Measurements from ENCODE around the gene SYCP2L. TPM values are rescaled to one million over a fixed set of nuclear protein-coding genes. Genes with fewer than 3 reads are reported as not detected.

The SYCP2L gene
- polyA plus RNA-seq, 1 donor (not counting 4 experiments of a cell fraction or from before 2014, with no cell fraction given) = 1.3 TPM

DNA sequence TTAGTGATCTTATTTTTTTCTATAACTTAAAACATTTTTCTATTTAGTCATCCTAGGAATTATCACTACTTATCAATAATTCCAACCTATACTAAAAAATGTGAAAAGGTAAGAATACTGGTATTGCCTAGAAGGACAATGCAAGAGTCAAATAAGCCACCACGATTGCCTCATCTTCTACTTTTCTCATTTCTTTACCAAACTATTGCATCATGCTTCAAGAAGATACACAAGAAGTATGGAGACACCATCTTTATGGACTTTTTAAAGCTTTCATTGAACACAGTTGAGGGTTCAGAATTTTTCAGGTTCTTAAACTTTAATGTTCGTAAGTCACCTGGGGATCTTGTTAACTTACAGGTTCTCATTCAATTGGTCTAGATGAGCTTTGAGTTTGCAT is 131.4 kb downstream of the SYCP2L start:
- no peaks in the 10 kb centered on the region for H3K9me1 ChIP-seq (ENCODE audit: control insufficient read depth, extremely low read depth, insufficient read depth, low read length)
- FAIRE-seq (no peak), DNase-seq (ENCODE audit: low read depth, low spot score) (no peak)
- no peaks in the 10 kb centered on the region for H3K79me2 ChIP-seq (ENCODE audit: control insufficient read depth, insufficient read depth, low read length)
- no peaks in the 10 kb centered on the region for H3K4me1 ChIP-seq (ENCODE audit: control insufficient read depth, extremely low read depth, insufficient read depth, low read length)
- dilution Hi-C loops (cut with MboI; ENCODE audit: extremely low pct_ligation_motif_present, low sequenced_read_pairs) = no loop called here
- no peak overlapping the region for H2AFZ ChIP-seq (ENCODE audit: control insufficient read depth, low read length)
- no peak overlapping the region for H3K4me3 ChIP-seq (ENCODE audit: control insufficient read depth in 2 of 3, extremely low read depth in 1 of 3, insufficient read depth in 2 of 3, low read depth in 1 of 3, low read length in 3 of 3)
- no peaks in the 10 kb centered on the region for H3K36me3 ChIP-seq (ENCODE audit: control insufficient read depth in 2 of 2, extremely low read depth in 1 of 2, insufficient read depth in 2 of 2, low read length in 2 of 2)
- H3K4me2 ChIP-seq (ENCODE audit: control insufficient read depth, extremely low read depth, insufficient read depth, low read depth, low read length) = no peak overlapping the region
- TF ChIP-seq, protein P1, sequence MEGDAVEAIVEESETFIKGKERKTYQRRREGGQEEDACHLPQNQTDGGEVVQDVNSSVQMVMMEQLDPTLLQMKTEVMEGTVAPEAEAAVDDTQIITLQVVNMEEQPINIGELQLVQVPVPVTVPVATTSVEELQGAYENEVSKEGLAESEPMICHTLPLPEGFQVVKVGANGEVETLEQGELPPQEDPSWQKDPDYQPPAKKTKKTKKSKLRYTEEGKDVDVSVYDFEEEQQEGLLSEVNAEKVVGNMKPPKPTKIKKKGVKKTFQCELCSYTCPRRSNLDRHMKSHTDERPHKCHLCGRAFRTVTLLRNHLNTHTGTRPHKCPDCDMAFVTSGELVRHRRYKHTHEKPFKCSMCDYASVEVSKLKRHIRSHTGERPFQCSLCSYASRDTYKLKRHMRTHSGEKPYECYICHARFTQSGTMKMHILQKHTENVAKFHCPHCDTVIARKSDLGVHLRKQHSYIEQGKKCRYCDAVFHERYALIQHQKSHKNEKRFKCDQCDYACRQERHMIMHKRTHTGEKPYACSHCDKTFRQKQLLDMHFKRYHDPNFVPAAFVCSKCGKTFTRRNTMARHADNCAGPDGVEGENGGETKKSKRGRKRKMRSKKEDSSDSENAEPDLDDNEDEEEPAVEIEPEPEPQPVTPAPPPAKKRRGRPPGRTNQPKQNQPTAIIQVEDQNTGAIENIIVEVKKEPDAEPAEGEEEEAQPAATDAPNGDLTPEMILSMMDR (optimal IDR thresholded peaks at IDR 0.05 in 1 of 3, IDR thresholded peaks at IDR 0.05 in 1 of 3, conservative IDR thresholded peaks at IDR 0.05 in 1 of 3; ENCODE audit: extremely low read depth in 1 of 3, insufficient read depth in 2 of 3, low read length in 3 of 3) = no peak
- no peak for TF ChIP-seq EZH2 (IDR thresholded peaks at IDR 0.05; ENCODE audit: low read length)
- H3K9me3 ChIP-seq (ENCODE audit: control insufficient read depth, low read depth, low read length) = no peaks in the 10 kb centered on the region
- H3K27ac ChIP-seq (ENCODE audit: control insufficient read depth, insufficient read depth, low read length) = no peak overlapping the region
- H3K27me3 ChIP-seq (ENCODE audit: control insufficient read depth, extremely low read depth, insufficient read depth, low read length) = no peaks in the 10 kb centered on the region
- H3K9ac ChIP-seq (ENCODE audit: control insufficient read depth, extremely low read depth, insufficient read depth, low read length) = no peak overlapping the region
- H4K20me1 ChIP-seq (ENCODE audit: control insufficient read depth, extremely low read depth, insufficient read depth, low read length) = no peaks in the 10 kb centered on the region

DNA sequence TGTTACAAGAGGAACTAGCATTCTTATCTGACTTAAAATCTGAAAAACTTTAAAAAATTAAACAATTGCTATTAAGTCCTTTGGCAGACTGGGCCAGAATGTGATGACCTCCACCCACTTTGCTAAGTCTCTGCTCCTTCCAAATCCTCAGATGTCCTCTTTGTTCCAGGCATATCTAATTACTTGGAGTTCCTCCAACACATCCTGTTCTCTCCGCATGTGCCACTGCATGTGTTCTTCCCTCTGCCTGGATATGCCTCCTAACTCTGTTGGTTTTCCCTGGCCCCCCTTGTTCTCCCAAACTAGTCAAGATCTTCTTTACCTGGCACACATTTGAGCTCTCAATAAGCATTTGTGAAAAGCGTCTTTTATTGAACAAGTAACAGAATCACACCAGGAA is 134.2 kb downstream of the SYCP2L start:
- FAIRE-seq = no peak
- no peak for TF ChIP-seq EZH2 (IDR thresholded peaks at IDR 0.05; ENCODE audit: low read length)
- dilution Hi-C loops (cut with MboI; ENCODE audit: extremely low pct_ligation_motif_present, low sequenced_read_pairs) = no loop called here

DNA sequence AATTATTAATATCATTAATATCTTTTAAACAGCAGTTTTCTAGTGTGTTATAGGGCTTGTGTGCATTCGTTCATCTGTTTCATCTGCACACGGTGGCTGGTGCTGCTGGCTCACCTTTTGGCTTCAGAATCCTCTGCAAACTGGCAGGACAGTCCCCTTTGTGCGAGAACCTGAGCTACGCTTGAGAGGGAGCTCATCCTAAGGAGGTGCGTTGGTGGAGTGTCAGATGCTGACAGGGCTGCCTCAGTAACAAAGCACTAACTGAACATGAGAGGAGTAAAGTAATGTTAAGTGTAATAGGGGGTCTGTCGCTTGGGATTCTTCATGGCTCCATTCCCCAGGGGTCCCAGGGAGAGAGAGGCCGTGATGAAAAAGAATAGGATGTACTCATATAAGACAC is 134.9 kb downstream of the SYCP2L start:
- Histone ChIP-seq H4K20me1 (ENCODE audit: control insufficient read depth, extremely low read depth, insufficient read depth, low read length) (no peaks in the 10 kb centered on the region), H3K36me3 (ENCODE audit: control insufficient read depth in 2 of 2, extremely low read depth in 1 of 2, insufficient read depth in 2 of 2, low read length in 2 of 2) (no peaks in the 10 kb centered on the region), H2AFZ (ENCODE audit: control insufficient read depth, low read length) (no peak overlapping the region), H3K79me2 (ENCODE audit: control insufficient read depth, insufficient read depth, low read length) (no peaks in the 10 kb centered on the region), H3K27ac (ENCODE audit: control insufficient read depth, insufficient read depth, low read length) (no peak overlapping the region), H3K4me3 (ENCODE audit: control insufficient read depth in 2 of 3, extremely low read depth in 1 of 3, insufficient read depth in 2 of 3, low read depth in 1 of 3, low read length in 3 of 3) (no peak overlapping the region), H3K9me3 (ENCODE audit: control insufficient read depth, low read depth, low read length) (no peaks in the 10 kb centered on the region), H3K4me2 (ENCODE audit: control insufficient read depth, extremely low read depth, insufficient read depth, low read depth, low read length) (no peak overlapping the region), H3K9ac (ENCODE audit: control insufficient read depth, extremely low read depth, insufficient read depth, low read length) (no peak overlapping the region), H3K9me1 (ENCODE audit: control insufficient read depth, extremely low read depth, insufficient read depth, low read length) (no peaks in the 10 kb centered on the region), H3K27me3 (ENCODE audit: control insufficient read depth, extremely low read depth, insufficient read depth, low read length) (no peaks in the 10 kb centered on the region), H3K4me1 (ENCODE audit: control insufficient read depth, extremely low read depth, insufficient read depth, low read length) (no peaks in the 10 kb centered on the region)
- dilution Hi-C loops (cut with MboI; ENCODE audit: extremely low pct_ligation_motif_present, low sequenced_read_pairs) = no loop called here
- TF ChIP-seq, protein P1 (optimal IDR thresholded peaks at IDR 0.05 in 1 of 3, IDR thresholded peaks at IDR 0.05 in 1 of 3, conservative IDR thresholded peaks at IDR 0.05 in 1 of 3; ENCODE audit: extremely low read depth in 1 of 3, insufficient read depth in 2 of 3, low read length in 3 of 3) = no peak
- no peak for TF ChIP-seq EZH2 (IDR thresholded peaks at IDR 0.05; ENCODE audit: low read length)
- DNase-seq (ENCODE audit: low read depth, low spot score) (no peak), FAIRE-seq (no peak)

More for the DNA sequence above, 134.2 kb downstream of the SYCP2L start:
- Histone ChIP-seq H2AFZ (ENCODE audit: control insufficient read depth, low read length) (no peak overlapping the region), H3K79me2 (ENCODE audit: control insufficient read depth, insufficient read depth, low read length) (no peaks in the 10 kb centered on the region), H3K9me1 (ENCODE audit: control insufficient read depth, extremely low read depth, insufficient read depth, low read length) (no peaks in the 10 kb centered on the region), H3K36me3 (ENCODE audit: control insufficient read depth in 2 of 2, extremely low read depth in 1 of 2, insufficient read depth in 2 of 2, low read length in 2 of 2) (no peaks in the 10 kb centered on the region), H3K4me2 (ENCODE audit: control insufficient read depth, extremely low read depth, insufficient read depth, low read depth, low read length) (no peak overlapping the region), H3K27ac (ENCODE audit: control insufficient read depth, insufficient read depth, low read length) (no peak overlapping the region), H3K9me3 (ENCODE audit: control insufficient read depth, low read depth, low read length) (no peaks in the 10 kb centered on the region), H3K4me1 (ENCODE audit: control insufficient read depth, extremely low read depth, insufficient read depth, low read length) (no peaks in the 10 kb centered on the region), H4K20me1 (ENCODE audit: control insufficient read depth, extremely low read depth, insufficient read depth, low read length) (no peaks in the 10 kb centered on the region), H3K4me3 (ENCODE audit: control insufficient read depth in 2 of 3, extremely low read depth in 1 of 3, insufficient read depth in 2 of 3, low read depth in 1 of 3, low read length in 3 of 3) (no peak overlapping the region), H3K27me3 (ENCODE audit: control insufficient read depth, extremely low read depth, insufficient read depth, low read length) (no peaks in the 10 kb centered on the region), H3K9ac (ENCODE audit: control insufficient read depth, extremely low read depth, insufficient read depth, low read length) (no peak overlapping the region)
- no peak for DNase-seq (ENCODE audit: low read depth, low spot score)

Measured in keratinocyte (primary cell).